A549 (cell line): ENCODE data around the gene VPS13A. TPM values are rescaled to one million over a fixed set of nuclear protein-coding genes. Genes with fewer than 3 reads are reported as not detected.

Source experiments
- ATAC-seq, 2 experiments: fragments of 200-7000 bp in 1 of 2; fragments of >200 bp in 1 of 2; cut with Nextera tagmentation in 1 of 2; cut with Tn5 transposase in 1 of 2; 3 replicates each; pipeline versions ENCODE4 v1.8.0 to v1.9.1; 2018 to 2020; ENCODE audit warnings: mild to moderate bottlenecking in 1 of 2, moderate library complexity in 1 of 2
- CTCF ChIA-PET: fragments of 300-600 bp; sonication (Branson Sonifier 250); formaldehyde crosslinking; extraction: SDS; loops from one replicate; lab custom pipeline; 2021; ENCODE audit warnings: antibody characterized with exemption, inconsistent platforms; lab: Yijun Ruan, JAX
- POLR2A ChIA-PET: fragments of 350-600 bp; formaldehyde crosslinking; extraction: SDS; loops from one replicate; lab custom pipeline; 2021; ENCODE audit warnings: antibody characterized with exemption, inconsistent platforms; lab: Yijun Ruan, JAX
- DNase-seq, 2 experiments: peaks; one replicate each; pipeline versions ENCODE4 v3.0.0 to v3.0.0-alpha.2; 2011 to 2016; ENCODE audit warnings: low read depth in 1 of 2, low spot score in 1 of 2
- FAIRE-seq: peaks from 2 replicates; lab custom pipeline; 2011; peaks lifted over from hg19 to GRCh38; lab: Jason Lieb, UNC
- H3K27ac ChIP-seq, 2 experiments: fragments of >200 bp; sonication (Bioruptor Twin); formaldehyde crosslinking; 3 replicates each; pipeline ENCODE4 v1.5.1; 2016 to 2017
- H3K4me1 ChIP-seq: fragments of >200 bp; sonication (Bioruptor Twin); formaldehyde crosslinking; 3 replicates; pipeline ENCODE4 v1.6.1; 2016
- H3K4me2 ChIP-seq: fragments of >200 bp; sonication (Bioruptor Twin); formaldehyde crosslinking; 3 replicates; pipeline ENCODE4 v1.6.1; 2016
- H3K4me3 ChIP-seq: fragments of >200 bp; sonication (Bioruptor Twin); formaldehyde crosslinking; 3 replicates; pipeline ENCODE4 v1.5.1; 2016
- H3K9me3 ChIP-seq: fragments of >200 bp; sonication (Bioruptor Twin); formaldehyde crosslinking; 3 replicates; pipeline ENCODE4 v1.6.1; 2016
- BCL3 ChIP-seq: fragments of >200 bp; sonication (Bioruptor Twin); formaldehyde crosslinking; IDR thresholded peaks from 3 replicates; pipeline ENCODE4 v1.6.1; 2016
- CHD2 ChIP-seq: fragments of 150-350 bp; IDR thresholded peaks from 2 replicates; pipeline ENCODE4 v1.6.1; 2014; ENCODE audit warnings: low read length; ENCODE audit not compliant: partially characterized antibody
- CTCF ChIP-seq: fragments of >200 bp; sonication (Bioruptor Twin); formaldehyde crosslinking; IDR thresholded peaks from 3 replicates; pipeline ENCODE4 v1.5.1; 2016
- E2F6 ChIP-seq: IDR thresholded peaks from 2 replicates; pipeline ENCODE4 v1.6.1; 2012; ENCODE audit warnings: low read depth, borderline replicate concordance
- EHMT2 ChIP-seq: fragments of 200-600 bp; sonication (generic); IDR thresholded peaks from 2 replicates; pipeline ENCODE4 v1.6.1; 2016; ENCODE audit warnings: antibody characterized with exemption, low read depth, mild to moderate bottlenecking, moderate library complexity
- EP300 ChIP-seq, 2 experiments: fragments of >200 bp; sonication (Bioruptor Twin); formaldehyde crosslinking; IDR thresholded peaks; 2 replicates in 1 of 2; 3 replicates in 1 of 2; pipeline ENCODE4 v1.6.1; 2016 to 2017
- FOSB ChIP-seq: fragments of 250-450 bp; sonication (Bioruptor Pico); IDR thresholded peaks from 2 replicates; pipeline ENCODE4 v1.5.0; 2020; ENCODE audit warnings: mild to moderate bottlenecking, moderate library complexity
- HEYL ChIP-seq: fragments of 250-450 bp; sonication (Bioruptor Pico); IDR thresholded peaks from 2 replicates; pipeline ENCODE4 v1.8.0; 2021; ENCODE audit warnings: mild to moderate bottlenecking, moderate library complexity
- HOXB13 ChIP-seq: fragments of 250-450 bp; sonication (Bioruptor Pico); IDR thresholded peaks from 2 replicates; pipeline ENCODE4 v1.5.0; 2020; ENCODE audit warnings: low read depth, mild to moderate bottlenecking, moderate library complexity
- KDM1A ChIP-seq: fragments of 200-600 bp; sonication (generic); IDR thresholded peaks from 2 replicates; pipeline ENCODE4 v1.6.1; 2016; ENCODE audit warnings: low read depth, mild to moderate bottlenecking
- KDM5A ChIP-seq: fragments of 200-600 bp; sonication (generic); IDR thresholded peaks from 2 replicates; pipeline ENCODE4 v1.6.1; 2016; ENCODE audit warnings: antibody characterized with exemption, mild to moderate bottlenecking
- MAZ ChIP-seq: fragments of 150-350 bp; IDR thresholded peaks from 2 replicates; pipeline ENCODE4 v1.6.1; 2014; ENCODE audit warnings: antibody characterized with exemption, low read depth, low read length, borderline replicate concordance
- NFE2L2 ChIP-seq: fragments of 150-350 bp; conservative IDR thresholded peaks from 2 replicates; pipeline ENCODE4 v1.6.1; 2014; ENCODE audit warnings: low read length
- NPAS2 ChIP-seq: fragments of 250-450 bp; sonication (Bioruptor Pico); IDR thresholded peaks from 2 replicates; pipeline ENCODE4 v1.8.0; 2022; ENCODE audit warnings: mild to moderate bottlenecking, moderate library complexity, borderline replicate concordance
- NR3C1 ChIP-seq: fragments of >200 bp; sonication (Bioruptor Twin); formaldehyde crosslinking; IDR thresholded peaks from 3 replicates; pipeline ENCODE4 v1.6.1; 2017
- POLR2A ChIP-seq: IDR thresholded peaks from 2 replicates; pipeline ENCODE4 v1.6.1; 2012; ENCODE audit warnings: mild to moderate bottlenecking, low read length
- POLR2AphosphoS2 ChIP-seq: conservative IDR thresholded peaks from 2 replicates; pipeline ENCODE4 v1.6.1; 2012; ENCODE audit warnings: low read length, improper control_type of control experiment, inconsistent platforms
- RNF2 ChIP-seq: fragments of 200-600 bp; sonication (generic); IDR thresholded peaks from 2 replicates; pipeline ENCODE4 v1.6.1; 2016; ENCODE audit warnings: low read depth, mild to moderate bottlenecking, antibody characterized with exemption, moderate library complexity, borderline replicate concordance
- SMC3 ChIP-seq: fragments of >200 bp; sonication (Bioruptor Twin); formaldehyde crosslinking; IDR thresholded peaks from 3 replicates; pipeline ENCODE4 v1.6.1; 2018; ENCODE audit warnings: inconsistent platforms
- TP53 ChIP-seq: fragments of 250-450 bp; sonication (Bioruptor Pico); IDR thresholded peaks from 2 replicates; pipeline ENCODE4 v1.5.0; 2021; ENCODE audit warnings: mild to moderate bottlenecking, moderate library complexity
- ZFP36 ChIP-seq: fragments of 450-650 bp; IDR thresholded peaks from 2 replicates; pipeline ENCODE4 v1.6.1; 2014; ENCODE audit warnings: borderline replicate concordance; ENCODE audit not compliant: partially characterized antibody
- ZSCAN20 ChIP-seq: fragments of 250-450 bp; sonication (Bioruptor Pico); IDR thresholded peaks from 2 replicates; pipeline ENCODE4 v1.8.0; 2022; ENCODE audit warnings: mild to moderate bottlenecking, moderate library complexity
- WGBS: methylation state at CpG from one replicate; pipeline ENCODE4 v1.1.6; 2017; ENCODE audit errors: missing lambda C conversion rate; 5-methylcytosine and 5-hydroxymethylcytosine counted together
- polyA plus RNA-seq, 4 experiments: library from polyadenylated mRNA; depleted of rRNA in 3 of 4; stranded (reverse); fragments of >200 nt; fragmentation: RNase III in 1 of 4; extraction: RNeasy Plus Mini Kit Qiagen cat#74134 plus additional on column Dnase treatment in 1 of 4; gene quantifications; 2 replicates in 3 of 4; 3 replicates in 1 of 4; pipeline ENCODE4 v1.2.3, GENCODE V29; 2011 to 2017
- TF ChIP-seq, protein P1 (sequence below): IDR thresholded peaks from 2 replicates; pipeline ENCODE4 v1.6.1; 2012
- TF ChIP-seq, protein P2 (sequence below): fragments of 450-650 bp; IDR thresholded peaks from 2 replicates; pipeline ENCODE4 v1.6.1; 2014; ENCODE audit warnings: antibody characterized with exemption

VPS13A gene
- polyA plus RNA-seq, 2 of the 4 experiments (the other 2 are of a cell fraction) = 12.3 to 66.6 TPM

- no peak overlapping the region for H3K27ac ChIP-seq
- CTCF ChIA-PET = interaction anchor here (0.9 to 1.6 kb wide), 2 partner anchors 8 to 30 kb away, joined by 3 to 5 read pairs; no protein-coding TSS in a partner anchor
- no peak for FAIRE-seq
Measured at GRCh38 chr9:77426712-77427111, 249.4 kb downstream of the VPS13A start.

DNA sequence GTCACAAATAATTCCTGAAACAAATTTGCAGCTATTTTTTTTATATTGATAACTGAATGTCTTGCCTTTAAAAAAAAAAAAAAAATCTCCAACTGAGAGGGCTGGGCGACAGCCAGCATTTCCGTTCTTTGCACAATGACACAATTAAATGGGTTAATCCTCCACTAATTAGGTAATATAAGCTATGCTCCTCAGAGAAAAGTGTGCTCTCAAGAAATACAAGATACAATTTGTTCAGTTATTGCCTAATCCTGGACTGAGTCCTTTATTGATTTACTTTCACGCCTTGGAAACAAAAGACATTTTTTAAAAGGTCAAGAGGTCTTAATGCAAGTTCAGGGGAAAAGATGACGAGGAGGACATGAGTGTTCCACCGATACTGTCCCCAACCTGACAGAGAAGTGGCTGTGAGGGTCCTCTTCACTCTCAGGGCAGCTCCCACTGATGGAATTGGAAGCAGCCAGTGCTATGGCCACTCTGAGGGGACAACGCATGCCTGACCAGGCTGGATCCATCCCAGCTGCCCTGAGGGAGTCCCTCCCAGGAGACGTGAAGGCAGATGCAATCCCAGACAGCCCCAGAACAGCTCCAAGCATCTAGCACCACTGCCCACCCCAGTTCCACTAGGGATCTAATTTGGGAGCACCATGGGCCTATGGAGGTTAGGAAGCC lies 250.1 kb downstream of the VPS13A start:
- H3K4me2 ChIP-seq = no peak overlapping the region
- WGBS = 86% methylated on average over 7 of the region's 7 CpGs
- no peak for ATAC-seq
- POLR2A ChIA-PET = no interaction called here
- TF ChIP-seq CTCF (no peak), CHD2 (no peak), NR3C1 (no peak), EHMT2 (no peak), NPAS2 (CRISPR knock-in tag) (no peak), TP53 (CRISPR knock-in tag) (no peak), HEYL (CRISPR knock-in tag) (no peak), SMC3 (no peak), KDM5A (no peak), FOSB (CRISPR knock-in tag) (no peak), KDM1A (no peak), HOXB13 (CRISPR knock-in tag) (no peak), E2F6 (no peak), NFE2L2 (no peak), POLR2AphosphoS2 (no peak), RNF2 (no peak)
- TF ChIP-seq, protein P1, sequence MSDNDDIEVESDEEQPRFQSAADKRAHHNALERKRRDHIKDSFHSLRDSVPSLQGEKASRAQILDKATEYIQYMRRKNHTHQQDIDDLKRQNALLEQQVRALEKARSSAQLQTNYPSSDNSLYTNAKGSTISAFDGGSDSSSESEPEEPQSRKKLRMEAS = no peak
- TF ChIP-seq, protein P2, sequence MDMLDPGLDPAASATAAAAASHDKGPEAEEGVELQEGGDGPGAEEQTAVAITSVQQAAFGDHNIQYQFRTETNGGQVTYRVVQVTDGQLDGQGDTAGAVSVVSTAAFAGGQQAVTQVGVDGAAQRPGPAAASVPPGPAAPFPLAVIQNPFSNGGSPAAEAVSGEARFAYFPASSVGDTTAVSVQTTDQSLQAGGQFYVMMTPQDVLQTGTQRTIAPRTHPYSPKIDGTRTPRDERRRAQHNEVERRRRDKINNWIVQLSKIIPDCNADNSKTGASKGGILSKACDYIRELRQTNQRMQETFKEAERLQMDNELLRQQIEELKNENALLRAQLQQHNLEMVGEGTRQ = no peak
- TF ChIP-seq, all 56 proteins: peak for 0
- Histone ChIP-seq H3K27ac (no peak overlapping the region), H3K4me1 (no peaks in the 10 kb centered on the region), H3K4me3 (no peak overlapping the region), H3K9me3 (no peaks in the 10 kb centered on the region)
- DNase-seq (no peak), FAIRE-seq (no peak)
- CTCF ChIA-PET = interaction anchor here (0.9 to 1.6 kb wide), 2 partner anchors 9 to 29 kb away, joined by 3 to 5 read pairs; no protein-coding TSS in a partner anchor

More at GRCh38 chr9:77426712-77427111, 249.4 kb downstream of the VPS13A start:
- DNase-seq = no peak
- Histone ChIP-seq H3K4me1 (no peaks in the 10 kb centered on the region), H3K4me2 (no peak overlapping the region), H3K4me3 (no peak overlapping the region), H3K9me3 (no peaks in the 10 kb centered on the region)
- ATAC-seq = no peak
- POLR2A ChIA-PET = no interaction called here
- 57% methylated on average over 3 of the region's 3 CpGs for WGBS
- no peak for TF ChIP-seq RNF2
- no peak for TF ChIP-seq ZSCAN20 (CRISPR knock-in tag)

- no peaks in the 10 kb centered on the region for H3K9me3 ChIP-seq
- DNase-seq (no peak), ATAC-seq (no peak), FAIRE-seq (no peak)
- ChIA-PET CTCF (interaction anchor here (1.1 to 2.8 kb wide), 2 partner anchors 10 to 27 kb away, joined by 3 to 9 read pairs; no protein-coding TSS in a partner anchor), POLR2A (no interaction called here)
- H3K4me3 ChIP-seq = no peak overlapping the region
- no peak for TF ChIP-seq EP300 (IDR thresholded peaks at IDR 0.05)
- TF ChIP-seq BCL3 = no peak
- TF ChIP-seq ZFP36 = no peak
- no peak for TF ChIP-seq POLR2A
- TF ChIP-seq MAZ = no peak
- no peak for TF ChIP-seq NR3C1
- H3K4me1 ChIP-seq = no peaks in the 10 kb centered on the region
- WGBS = 82% methylated on average over 2 of the region's 2 CpGs
- no peak overlapping the region for H3K4me2 ChIP-seq
- no peak overlapping the region for H3K27ac ChIP-seq
Measured at GRCh38 chr9:77429928-77430327, 252.6 kb downstream of the VPS13A start.
